SU-DHL-6 (cell line): ENCODE results near the gene NPIPA5.
"Not testable (repeated sequence)": the region's sequence is repeated elsewhere in the genome, so short reads cannot be mapped to it uniquely, and the experiment has no call there.

ENCODE experiments used
- EZH2phosphoT487 ChIP-seq: fragments of 200-600 bp; sonication (generic), shearing (Covaris generic); conservative IDR thresholded peaks from 2 replicates; pipeline ENCODE4 v1.6.1; 2018; ENCODE audit warnings: mild to moderate bottlenecking, antibody characterized with exemption, low read length, moderate library complexity, mixed read lengths
- TF ChIP-seq, protein P1 (sequence below): fragments of 200-600 bp; sonication (generic); IDR thresholded peaks from one replicate; pipeline ENCODE4 v1.5.1; 2017; ENCODE audit warnings: antibody characterized with exemption, mild to moderate bottlenecking, low read length, moderate library complexity; ENCODE audit not compliant: insufficient read depth, poor library complexity, severe bottlenecking

GRCh38 chr16:15337974-15338605, 40.0 kb downstream of the NPIPA5 start:
- TF ChIP-seq, protein P1, sequence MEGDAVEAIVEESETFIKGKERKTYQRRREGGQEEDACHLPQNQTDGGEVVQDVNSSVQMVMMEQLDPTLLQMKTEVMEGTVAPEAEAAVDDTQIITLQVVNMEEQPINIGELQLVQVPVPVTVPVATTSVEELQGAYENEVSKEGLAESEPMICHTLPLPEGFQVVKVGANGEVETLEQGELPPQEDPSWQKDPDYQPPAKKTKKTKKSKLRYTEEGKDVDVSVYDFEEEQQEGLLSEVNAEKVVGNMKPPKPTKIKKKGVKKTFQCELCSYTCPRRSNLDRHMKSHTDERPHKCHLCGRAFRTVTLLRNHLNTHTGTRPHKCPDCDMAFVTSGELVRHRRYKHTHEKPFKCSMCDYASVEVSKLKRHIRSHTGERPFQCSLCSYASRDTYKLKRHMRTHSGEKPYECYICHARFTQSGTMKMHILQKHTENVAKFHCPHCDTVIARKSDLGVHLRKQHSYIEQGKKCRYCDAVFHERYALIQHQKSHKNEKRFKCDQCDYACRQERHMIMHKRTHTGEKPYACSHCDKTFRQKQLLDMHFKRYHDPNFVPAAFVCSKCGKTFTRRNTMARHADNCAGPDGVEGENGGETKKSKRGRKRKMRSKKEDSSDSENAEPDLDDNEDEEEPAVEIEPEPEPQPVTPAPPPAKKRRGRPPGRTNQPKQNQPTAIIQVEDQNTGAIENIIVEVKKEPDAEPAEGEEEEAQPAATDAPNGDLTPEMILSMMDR: not testable (repeated sequence)
- TF ChIP-seq EZH2phosphoT487: not testable (repeated sequence)
